ENCODE results near the gene PLSCR2. TPM values are rescaled to one million over a fixed set of nuclear protein-coding genes. Genes with fewer than 3 reads are reported as not detected.
A peak's percentile ranks its signal among the peaks of the same experiment; 100 is the strongest.

PLSCR2 gene
- total and polyA plus RNA-seq, 10 of the 15 experiments (the other 5 are each of a cell fraction or from before 2014, with no cell fraction given): not detected

DNA sequence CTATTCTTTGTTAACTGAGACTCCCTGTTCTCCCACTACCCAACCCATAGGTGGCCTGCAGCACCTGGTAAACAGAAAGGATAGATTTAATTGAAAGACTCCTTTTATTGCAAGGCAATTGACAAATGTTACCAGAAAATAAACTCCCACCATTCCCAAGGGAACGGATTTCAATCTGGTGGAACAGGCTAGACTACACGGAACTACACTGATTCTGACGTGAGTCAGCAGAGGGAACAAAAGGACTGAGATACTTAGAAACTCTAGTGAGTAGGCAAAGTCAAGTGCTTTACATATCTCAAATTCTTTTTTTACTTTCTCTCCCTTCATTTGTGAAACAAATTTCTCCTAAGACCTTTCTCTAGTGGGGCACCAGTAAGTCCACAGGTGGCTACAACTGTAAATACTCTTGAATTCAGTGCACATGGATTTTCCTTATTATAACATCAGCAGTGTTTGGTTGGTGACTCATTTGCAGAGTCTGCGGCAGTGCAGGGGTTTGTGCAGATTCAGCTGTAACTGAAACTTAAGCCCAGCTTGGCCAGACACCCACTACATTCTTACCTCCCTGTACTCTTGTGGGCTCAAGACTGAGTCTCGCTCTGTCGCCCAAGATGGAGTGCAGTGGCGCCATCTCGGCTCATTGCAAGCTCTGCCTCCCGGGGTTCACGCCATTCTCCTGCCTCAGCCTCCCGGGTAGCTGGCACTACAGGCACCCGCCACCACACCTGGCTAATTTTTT is 34.3 kb upstream of the PLSCR2 start (continued):
- TF ChIP-seq, protein P1, sequence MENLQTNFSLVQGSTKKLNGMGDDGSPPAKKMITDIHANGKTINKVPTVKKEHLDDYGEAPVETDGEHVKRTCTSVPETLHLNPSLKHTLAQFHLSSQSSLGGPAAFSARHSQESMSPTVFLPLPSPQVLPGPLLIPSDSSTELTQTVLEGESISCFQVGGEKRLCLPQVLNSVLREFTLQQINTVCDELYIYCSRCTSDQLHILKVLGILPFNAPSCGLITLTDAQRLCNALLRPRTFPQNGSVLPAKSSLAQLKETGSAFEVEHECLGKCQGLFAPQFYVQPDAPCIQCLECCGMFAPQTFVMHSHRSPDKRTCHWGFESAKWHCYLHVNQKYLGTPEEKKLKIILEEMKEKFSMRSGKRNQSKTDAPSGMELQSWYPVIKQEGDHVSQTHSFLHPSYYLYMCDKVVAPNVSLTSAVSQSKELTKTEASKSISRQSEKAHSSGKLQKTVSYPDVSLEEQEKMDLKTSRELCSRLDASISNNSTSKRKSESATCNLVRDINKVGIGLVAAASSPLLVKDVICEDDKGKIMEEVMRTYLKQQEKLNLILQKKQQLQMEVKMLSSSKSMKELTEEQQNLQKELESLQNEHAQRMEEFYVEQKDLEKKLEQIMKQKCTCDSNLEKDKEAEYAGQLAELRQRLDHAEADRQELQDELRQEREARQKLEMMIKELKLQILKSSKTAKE (IDR thresholded peaks at IDR 0.05; ENCODE audit: low read depth, poor library complexity, severe bottlenecking): peak; percentile 99
- TF ChIP-seq RAD51 (IDR thresholded peaks at IDR 0.05) (no peak), FOXM1 (IDR thresholded peaks at IDR 0.05; ENCODE audit: low read depth, low read length) (peak; percentile 58; the same call in 1 of the 2 replicates), YBX1 (IDR thresholded peaks at IDR 0.05) (no peak), NBN (IDR thresholded peaks at IDR 0.05) (no peak), TCF3 (IDR thresholded peaks at IDR 0.05; ENCODE audit: borderline replicate concordance, insufficient read depth, low read depth, low read length) (peak; percentile 85; the same call in 1 of the 2 replicates), WRNIP1 (IDR thresholded peaks at IDR 0.05; ENCODE audit: borderline replicate concordance, low read depth, low read length) (no peak), ZBED1 (IDR thresholded peaks at IDR 0.05; ENCODE audit: borderline replicate concordance) (peak; percentile 66; the same call in 1 of the 2 replicates), SIX5 (IDR thresholded peaks at IDR 0.05; ENCODE audit: low read depth, low read length, severe bottlenecking) (no peak), SUZ12 (IDR thresholded peaks at IDR 0.05; ENCODE audit: unreplicated experiment) (no peak), SPI1 (IDR thresholded peaks at IDR 0.05; ENCODE audit: borderline replicate concordance, insufficient read depth, low read depth, low read length) (no peak), MYC (IDR thresholded peaks at IDR 0.05; ENCODE audit: insufficient read depth, insufficient read length, insufficient replicate concordance, low read length, severe bottlenecking) (no peak), CREM (IDR thresholded peaks at IDR 0.05; ENCODE audit: low read depth) (peak; percentile 58; the same call in 1 of the 2 replicates), CBX5 (IDR thresholded peaks at IDR 0.05; ENCODE audit: low read depth) (peak; percentile 49; the same call in 1 of the 2 replicates), RUNX3 (IDR thresholded peaks at IDR 0.05; ENCODE audit: low read length) (peak; percentile 93), YY1 (IDR thresholded peaks at IDR 0.05; ENCODE audit: low read depth, low read length) (peak; percentile 88)
- TF ChIP-seq, protein P2, sequence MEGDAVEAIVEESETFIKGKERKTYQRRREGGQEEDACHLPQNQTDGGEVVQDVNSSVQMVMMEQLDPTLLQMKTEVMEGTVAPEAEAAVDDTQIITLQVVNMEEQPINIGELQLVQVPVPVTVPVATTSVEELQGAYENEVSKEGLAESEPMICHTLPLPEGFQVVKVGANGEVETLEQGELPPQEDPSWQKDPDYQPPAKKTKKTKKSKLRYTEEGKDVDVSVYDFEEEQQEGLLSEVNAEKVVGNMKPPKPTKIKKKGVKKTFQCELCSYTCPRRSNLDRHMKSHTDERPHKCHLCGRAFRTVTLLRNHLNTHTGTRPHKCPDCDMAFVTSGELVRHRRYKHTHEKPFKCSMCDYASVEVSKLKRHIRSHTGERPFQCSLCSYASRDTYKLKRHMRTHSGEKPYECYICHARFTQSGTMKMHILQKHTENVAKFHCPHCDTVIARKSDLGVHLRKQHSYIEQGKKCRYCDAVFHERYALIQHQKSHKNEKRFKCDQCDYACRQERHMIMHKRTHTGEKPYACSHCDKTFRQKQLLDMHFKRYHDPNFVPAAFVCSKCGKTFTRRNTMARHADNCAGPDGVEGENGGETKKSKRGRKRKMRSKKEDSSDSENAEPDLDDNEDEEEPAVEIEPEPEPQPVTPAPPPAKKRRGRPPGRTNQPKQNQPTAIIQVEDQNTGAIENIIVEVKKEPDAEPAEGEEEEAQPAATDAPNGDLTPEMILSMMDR (IDR thresholded peaks at IDR 0.05 in 2 of 3, conservative IDR thresholded peaks at IDR 0.05 in 1 of 3; ENCODE audit: control insufficient read depth in 2 of 3, extremely low read depth in 1 of 3, insufficient read depth in 1 of 3, low read depth in 3 of 3, low read length in 3 of 3): 0 out of 6 replicates have a peak, but pooled peaks of 1 of the 3 experiments have one; percentile 11
- TF ChIP-seq, protein P3, sequence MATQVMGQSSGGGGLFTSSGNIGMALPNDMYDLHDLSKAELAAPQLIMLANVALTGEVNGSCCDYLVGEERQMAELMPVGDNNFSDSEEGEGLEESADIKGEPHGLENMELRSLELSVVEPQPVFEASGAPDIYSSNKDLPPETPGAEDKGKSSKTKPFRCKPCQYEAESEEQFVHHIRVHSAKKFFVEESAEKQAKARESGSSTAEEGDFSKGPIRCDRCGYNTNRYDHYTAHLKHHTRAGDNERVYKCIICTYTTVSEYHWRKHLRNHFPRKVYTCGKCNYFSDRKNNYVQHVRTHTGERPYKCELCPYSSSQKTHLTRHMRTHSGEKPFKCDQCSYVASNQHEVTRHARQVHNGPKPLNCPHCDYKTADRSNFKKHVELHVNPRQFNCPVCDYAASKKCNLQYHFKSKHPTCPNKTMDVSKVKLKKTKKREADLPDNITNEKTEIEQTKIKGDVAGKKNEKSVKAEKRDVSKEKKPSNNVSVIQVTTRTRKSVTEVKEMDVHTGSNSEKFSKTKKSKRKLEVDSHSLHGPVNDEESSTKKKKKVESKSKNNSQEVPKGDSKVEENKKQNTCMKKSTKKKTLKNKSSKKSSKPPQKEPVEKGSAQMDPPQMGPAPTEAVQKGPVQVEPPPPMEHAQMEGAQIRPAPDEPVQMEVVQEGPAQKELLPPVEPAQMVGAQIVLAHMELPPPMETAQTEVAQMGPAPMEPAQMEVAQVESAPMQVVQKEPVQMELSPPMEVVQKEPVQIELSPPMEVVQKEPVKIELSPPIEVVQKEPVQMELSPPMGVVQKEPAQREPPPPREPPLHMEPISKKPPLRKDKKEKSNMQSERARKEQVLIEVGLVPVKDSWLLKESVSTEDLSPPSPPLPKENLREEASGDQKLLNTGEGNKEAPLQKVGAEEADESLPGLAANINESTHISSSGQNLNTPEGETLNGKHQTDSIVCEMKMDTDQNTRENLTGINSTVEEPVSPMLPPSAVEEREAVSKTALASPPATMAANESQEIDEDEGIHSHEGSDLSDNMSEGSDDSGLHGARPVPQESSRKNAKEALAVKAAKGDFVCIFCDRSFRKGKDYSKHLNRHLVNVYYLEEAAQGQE (IDR thresholded peaks at IDR 0.05; ENCODE audit: low read depth, low read length): no peak
- TF ChIP-seq, protein P4, sequence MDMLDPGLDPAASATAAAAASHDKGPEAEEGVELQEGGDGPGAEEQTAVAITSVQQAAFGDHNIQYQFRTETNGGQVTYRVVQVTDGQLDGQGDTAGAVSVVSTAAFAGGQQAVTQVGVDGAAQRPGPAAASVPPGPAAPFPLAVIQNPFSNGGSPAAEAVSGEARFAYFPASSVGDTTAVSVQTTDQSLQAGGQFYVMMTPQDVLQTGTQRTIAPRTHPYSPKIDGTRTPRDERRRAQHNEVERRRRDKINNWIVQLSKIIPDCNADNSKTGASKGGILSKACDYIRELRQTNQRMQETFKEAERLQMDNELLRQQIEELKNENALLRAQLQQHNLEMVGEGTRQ (IDR thresholded peaks at IDR 0.05; ENCODE audit: borderline replicate concordance, low read depth, low read length): no peak
- TF ChIP-seq, protein P5, sequence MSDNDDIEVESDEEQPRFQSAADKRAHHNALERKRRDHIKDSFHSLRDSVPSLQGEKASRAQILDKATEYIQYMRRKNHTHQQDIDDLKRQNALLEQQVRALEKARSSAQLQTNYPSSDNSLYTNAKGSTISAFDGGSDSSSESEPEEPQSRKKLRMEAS (IDR thresholded peaks at IDR 0.05; ENCODE audit: low read depth, low read length): no peak

All from GM12878 (cell line).